Endothelial cell of umbilical vein (primary cell): ENCODE results near the gene ABI3. TPM values are rescaled to one million over a fixed set of nuclear protein-coding genes. Genes with fewer than 3 reads are reported as not detected.

Experiments
- BruUV-seq: library from RNA; stranded (reverse); fragments of 400-500 nt; replicated peaks from 2 replicates; lab custom pipeline; 2021; lab: Mats Ljungman, UMichigan
- CTCF ChIA-PET: fragments of 300-600, 350-600 bp; sonication (Branson Sonifier 250); formaldehyde crosslinking; loops from one replicate; lab custom pipeline; 2021; ENCODE audit warnings: antibody characterized with exemption, inconsistent platforms; lab: Charles Lee
- POLR2A ChIA-PET: fragments of 300-600, 350-600 bp; sonication (Branson Sonifier 250); formaldehyde crosslinking; loops from one replicate; lab custom pipeline; 2021; ENCODE audit warnings: antibody characterized with exemption, inconsistent platforms; lab: Charles Lee
- DNase-seq: peaks from one replicate; pipeline ENCODE4 v3.0.0-alpha.2; 2011; ENCODE audit warnings: low read depth, low spot score
- FAIRE-seq: peaks from 2 replicates; lab custom pipeline; 2011; peaks lifted over from hg19 to GRCh38; lab: Jason Lieb, UNC
- H2AFZ ChIP-seq: 2 replicates; pipeline ENCODE4 v1.6.0; 2012; ENCODE audit warnings: low read depth, low read length, control low read depth, inconsistent platforms
- H3K27ac ChIP-seq: 2 replicates; pipeline ENCODE4 v1.5.1; 2011; ENCODE audit warnings: low read depth, mild to moderate bottlenecking, control low read depth, low read length, moderate library complexity; ENCODE audit not compliant: insufficient read depth
- H3K27me3 ChIP-seq, 2 experiments: 2 replicates each; pipeline versions ENCODE4 v1.6.0 to v1.6.1; 2011; ENCODE audit warnings: low read length in 2 of 2, mixed read lengths in 1 of 2; ENCODE audit not compliant: control insufficient read depth in 2 of 2, insufficient read depth in 2 of 2
- H3K36me3 ChIP-seq, 2 experiments: 2 replicates in 1 of 2; 3 replicates in 1 of 2; pipeline ENCODE4 v1.5.1; 2011; ENCODE audit warnings: low read length in 2 of 2, mild to moderate bottlenecking in 1 of 2, moderate library complexity in 1 of 2; ENCODE audit not compliant: control insufficient read depth in 2 of 2, insufficient read depth in 2 of 2; ENCODE audit errors: extremely low read depth in 1 of 2
- H3K4me1 ChIP-seq: 3 replicates; pipeline ENCODE4 v1.5.1; 2011; ENCODE audit warnings: mild to moderate bottlenecking, low read length; ENCODE audit not compliant: control insufficient read depth, insufficient read depth; ENCODE audit errors: extremely low read depth
- H3K4me2 ChIP-seq: 2 replicates; pipeline ENCODE4 v1.6.1; 2011; ENCODE audit warnings: low read length, control low read depth, mixed read lengths; ENCODE audit not compliant: insufficient read depth
- H3K4me3 ChIP-seq, 3 experiments: fragments of 200-600 bp in 1 of 3; sonication (generic), shearing (Covaris generic) in 1 of 3; replicated peaks in 1 of 3; 2 replicates each; pipeline ENCODE4 v1.5.1; 2011 to 2016; ENCODE audit warnings: control low read depth in 3 of 3, low read length in 3 of 3, mild to moderate bottlenecking in 2 of 3, inconsistent platforms in 1 of 3, low read depth in 1 of 3, moderate library complexity in 1 of 3; ENCODE audit not compliant: insufficient read depth in 1 of 3
- H3K79me2 ChIP-seq: 2 replicates; pipeline ENCODE4 v1.6.0; 2012; ENCODE audit warnings: low read length, inconsistent platforms; ENCODE audit not compliant: control insufficient read depth, insufficient read depth
- H3K9ac ChIP-seq: replicated peaks from 2 replicates; pipeline ENCODE3; 2011; ENCODE audit warnings: low read length, control low read depth; ENCODE audit not compliant: insufficient read depth; ENCODE audit errors: extremely low read depth
- H3K9me1 ChIP-seq: replicated peaks from 3 replicates; pipeline ENCODE4 v1.6.0; 2011; ENCODE audit warnings: mild to moderate bottlenecking, low read length; ENCODE audit not compliant: control insufficient read depth, insufficient read depth; ENCODE audit errors: extremely low read depth
- H3K9me3 ChIP-seq: replicated peaks from 2 replicates; pipeline ENCODE4 v1.5.1; 2012; ENCODE audit warnings: low read length, inconsistent platforms; ENCODE audit not compliant: control insufficient read depth, insufficient read depth
- H4K20me1 ChIP-seq: replicated peaks from 2 replicates; pipeline ENCODE3; 2011; ENCODE audit warnings: mild to moderate bottlenecking, low read length; ENCODE audit not compliant: control insufficient read depth, insufficient read depth; ENCODE audit errors: extremely low read depth
- EZH2 ChIP-seq: IDR thresholded peaks from 2 replicates; pipeline ENCODE4 v1.6.1; 2012; ENCODE audit warnings: borderline replicate concordance, low read depth, mild to moderate bottlenecking, moderate library complexity, low read length, inconsistent platforms; ENCODE audit not compliant: severe bottlenecking
- FOS ChIP-seq: IDR thresholded peaks from 2 replicates; pipeline ENCODE4 v1.6.1; 2011; ENCODE audit warnings: mild to moderate bottlenecking, low read length, moderate library complexity, borderline replicate concordance; ENCODE audit not compliant: insufficient read depth
- GATA2 ChIP-seq: IDR thresholded peaks from 2 replicates; pipeline ENCODE4 v1.7.0; 2011; ENCODE audit warnings: low read depth, mild to moderate bottlenecking, moderate library complexity, mixed read lengths, low read length; ENCODE audit not compliant: insufficient read length, insufficient read depth
- JUN ChIP-seq: IDR thresholded peaks from 2 replicates; pipeline ENCODE4 v1.6.1; 2011; ENCODE audit warnings: borderline replicate concordance, low read depth; ENCODE audit not compliant: insufficient read length, insufficient read depth
- MYC ChIP-seq: IDR thresholded peaks from one replicate; pipeline ENCODE4 v1.6.1; 2011; ENCODE audit warnings: mild to moderate bottlenecking, low read depth, low read length
- POLR2A ChIP-seq: IDR thresholded peaks from 2 replicates; pipeline ENCODE4 v1.6.1; 2012; ENCODE audit warnings: low read depth, mild to moderate bottlenecking, control low read depth, low read length
- POLR2AphosphoS5 ChIP-seq: IDR thresholded peaks from 2 replicates; pipeline ENCODE4 v1.6.1; 2012; ENCODE audit warnings: low read depth, mild to moderate bottlenecking, control low read depth, low read length, moderate library complexity; ENCODE audit not compliant: insufficient read depth
- dilution Hi-C: fragments of 300-500 bp; cut with MboI; formaldehyde crosslinking; loops from one replicate; pipeline ENCODE4 v1.15.0; 2019; ENCODE audit warnings: low sequenced_read_pairs; ENCODE audit not compliant: extremely low pct_ligation_motif_present
- intact Hi-C: fragments of 100-400 bp; cut with micrococcal nuclease; formaldehyde crosslinking; loops from one replicate; pipeline ENCODE4 v1.10.0; 2022
- polyA plus RNA-seq, 4 experiments: library from polyadenylated mRNA; depleted of rRNA in 3 of 4; stranded (reverse) in 3 of 4; unstranded in 1 of 4; fragments of >200 nt; gene quantifications; 2 replicates each; pipeline versions ENCODE4 v1.2.1 to v1.2.3, GENCODE V29; 2011 to 2012; ENCODE audit warnings: missing spikeins in 1 of 4
- total RNA-seq: library from RNA; stranded (reverse); gene quantifications from 2 replicates; pipeline ENCODE4 v1.2.3, GENCODE V29; 2021
- TF ChIP-seq, protein P1 (sequence below), 2 donors: IDR thresholded peaks; 1 replicate in 1 of 2; 2 replicates in 1 of 2; pipeline ENCODE4 v1.5.1; 2011; ENCODE audit warnings: low read length in 2 of 2, mild to moderate bottlenecking in 2 of 2, moderate library complexity in 2 of 2, control low read depth in 1 of 2, inconsistent platforms in 1 of 2, low read depth in 1 of 2; ENCODE audit not compliant: insufficient read depth in 1 of 2; ENCODE audit errors: extremely low read depth in 1 of 2
- TF ChIP-seq, protein P2 (sequence below): IDR thresholded peaks from 2 replicates; pipeline ENCODE4 v1.6.1; 2011; ENCODE audit not compliant: insufficient read depth, insufficient read length

ABI3 gene
- total and polyA plus RNA-seq, 2 donors (not counting 3 experiments of a cell fraction or from before 2014, with no cell fraction given) = 35.2 to 35.5 TPM

DNA sequence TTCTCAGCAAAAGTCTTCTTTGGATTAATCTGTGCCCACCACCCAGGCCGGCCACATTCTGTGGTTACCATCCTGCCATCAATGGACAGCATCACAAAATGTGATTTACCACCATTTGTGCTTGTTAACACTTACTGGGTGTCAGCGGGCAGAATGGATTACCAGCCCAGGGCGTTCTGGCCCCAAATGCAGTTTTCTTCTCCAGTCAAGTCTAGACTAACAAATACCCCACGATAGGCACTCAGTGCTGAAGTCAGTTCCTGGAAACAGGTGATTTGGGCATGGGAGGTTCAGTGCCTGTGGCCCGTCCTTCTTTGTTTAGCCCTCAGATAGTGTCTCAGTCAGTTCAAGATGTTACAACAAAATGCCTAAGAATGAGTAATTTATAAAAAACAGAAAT, 58.8 kb downstream of the ABI3 start:
- ChIA-PET POLR2A (no interaction called here), CTCF (no interaction called here)
- no peaks in the 10 kb centered on the region for H4K20me1 ChIP-seq
- no peaks in the 10 kb centered on the region for H3K36me3 ChIP-seq
- H3K9me1 ChIP-seq = no peaks in the 10 kb centered on the region
- H3K79me2 ChIP-seq = no peaks in the 10 kb centered on the region
- no peaks in the 10 kb centered on the region for H3K4me1 ChIP-seq
- TF ChIP-seq, protein P1, sequence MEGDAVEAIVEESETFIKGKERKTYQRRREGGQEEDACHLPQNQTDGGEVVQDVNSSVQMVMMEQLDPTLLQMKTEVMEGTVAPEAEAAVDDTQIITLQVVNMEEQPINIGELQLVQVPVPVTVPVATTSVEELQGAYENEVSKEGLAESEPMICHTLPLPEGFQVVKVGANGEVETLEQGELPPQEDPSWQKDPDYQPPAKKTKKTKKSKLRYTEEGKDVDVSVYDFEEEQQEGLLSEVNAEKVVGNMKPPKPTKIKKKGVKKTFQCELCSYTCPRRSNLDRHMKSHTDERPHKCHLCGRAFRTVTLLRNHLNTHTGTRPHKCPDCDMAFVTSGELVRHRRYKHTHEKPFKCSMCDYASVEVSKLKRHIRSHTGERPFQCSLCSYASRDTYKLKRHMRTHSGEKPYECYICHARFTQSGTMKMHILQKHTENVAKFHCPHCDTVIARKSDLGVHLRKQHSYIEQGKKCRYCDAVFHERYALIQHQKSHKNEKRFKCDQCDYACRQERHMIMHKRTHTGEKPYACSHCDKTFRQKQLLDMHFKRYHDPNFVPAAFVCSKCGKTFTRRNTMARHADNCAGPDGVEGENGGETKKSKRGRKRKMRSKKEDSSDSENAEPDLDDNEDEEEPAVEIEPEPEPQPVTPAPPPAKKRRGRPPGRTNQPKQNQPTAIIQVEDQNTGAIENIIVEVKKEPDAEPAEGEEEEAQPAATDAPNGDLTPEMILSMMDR (IDR thresholded peaks at IDR 0.05; ENCODE audit: extremely low read depth in 1 of 2, insufficient read depth in 1 of 2, low read depth in 1 of 2, low read length in 2 of 2) = no peak
- TF ChIP-seq EZH2 (no peak), JUN (no peak), MYC (no peak), POLR2A (no peak), POLR2AphosphoS5 (no peak), FOS (no peak), GATA2 (no peak)
- TF ChIP-seq, protein P2, sequence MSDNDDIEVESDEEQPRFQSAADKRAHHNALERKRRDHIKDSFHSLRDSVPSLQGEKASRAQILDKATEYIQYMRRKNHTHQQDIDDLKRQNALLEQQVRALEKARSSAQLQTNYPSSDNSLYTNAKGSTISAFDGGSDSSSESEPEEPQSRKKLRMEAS = no peak
- no peak overlapping the region for H3K4me2 ChIP-seq
- DNase-seq (no peak), FAIRE-seq (no peak)
- H3K9ac ChIP-seq = no peak overlapping the region
- H3K27ac ChIP-seq = no peak overlapping the region
- H3K9me3 ChIP-seq = no peaks in the 10 kb centered on the region
- intact Hi-C loops = no loop called here
- dilution Hi-C loops = no loop called here
- peaks cover 0 to 1% of the 10 kb centered on the region in 2 experiments for H3K27me3 ChIP-seq
- no TSS peak for BruUV-seq
- H3K4me3 ChIP-seq = no peak overlapping the region
- H2AFZ ChIP-seq = no peak overlapping the region

Other genes with a start within 250 kb of the ABI3 start
- gene GIP, start 242.1 kb upstream of the ABI3 start, total RNA-seq = not detected in 2 replicates
- gene GIP, start 242.1 kb upstream of the ABI3 start, polyA plus RNA-seq = not detected in 2 replicates
- gene IGF2BP1, start 213.3 kb upstream of the ABI3 start, total RNA-seq = 91.7 and 99.5 TPM in 2 replicates
- gene IGF2BP1, start 213.3 kb upstream of the ABI3 start, polyA plus RNA-seq = 8.6 and 9.5 TPM in 2 replicates
- gene B4GALNT2, start 77.9 kb upstream of the ABI3 start, total RNA-seq = 0.11 and 0.14 TPM in 2 replicates
- not detected in 2 replicates for gene B4GALNT2, start 77.9 kb upstream of the ABI3 start, polyA plus RNA-seq
- gene GNGT2, start 133 bp upstream of the ABI3 start, total RNA-seq = 3.7 and 3.8 TPM in 2 replicates
- 2.1 and 2.8 TPM in 2 replicates for gene GNGT2, start 133 bp upstream of the ABI3 start, polyA plus RNA-seq
- 0.18 TPM in 1 of 2 replicates, not detected in the other for gene PHOSPHO1, start 20.1 kb downstream of the ABI3 start, total RNA-seq
- 0.19 and 0.23 TPM in 2 replicates for gene PHOSPHO1, start 20.1 kb downstream of the ABI3 start, polyA plus RNA-seq
- gene ZNF652, start 151.5 kb downstream of the ABI3 start, total RNA-seq = 18.2 and 18.6 TPM in 2 replicates
- gene ZNF652, start 151.5 kb downstream of the ABI3 start, polyA plus RNA-seq = 6.1 and 6.2 TPM in 2 replicates
- gene PHB1, start 204.2 kb downstream of the ABI3 start, total RNA-seq = 222 and 231 TPM in 2 replicates
- gene PHB1, start 204.2 kb downstream of the ABI3 start, polyA plus RNA-seq = 287 and 391 TPM in 2 replicates